WTC11 (cell line): ENCODE results near the gene CCDC3.

ENCODE experiments used
- ESRRA ChIP-seq: sonication (generic); formaldehyde crosslinking; IDR thresholded peaks from 2 replicates; pipeline ENCODE4 v1.8.1; 2022; ENCODE audit warnings: mild to moderate bottlenecking, missing genetic modification reagents, borderline replicate concordance
- ETV6 ChIP-seq: sonication (generic); formaldehyde crosslinking; IDR thresholded peaks from 2 replicates; pipeline ENCODE4 v1.8.1; 2022; ENCODE audit warnings: mild to moderate bottlenecking, missing genetic modification reagents
- JUN ChIP-seq: sonication (generic); formaldehyde crosslinking; IDR thresholded peaks from 2 replicates; pipeline ENCODE4 v1.8.0; 2023; ENCODE audit warnings: mild to moderate bottlenecking, missing genetic modification reagents
- NR3C1 ChIP-seq: sonication (generic); formaldehyde crosslinking; conservative IDR thresholded peaks from 2 replicates; pipeline ENCODE4 v1.8.1; 2023; ENCODE audit warnings: low read depth, mild to moderate bottlenecking, missing genetic modification reagents
- RELA ChIP-seq: sonication (generic); formaldehyde crosslinking; IDR thresholded peaks from 2 replicates; pipeline ENCODE4 v1.8.1; 2022; ENCODE audit warnings: missing genetic modification reagents, mild to moderate bottlenecking, borderline replicate concordance
- SOX15 ChIP-seq: fragments of 250-450 bp; sonication (Bioruptor Pico); IDR thresholded peaks from 2 replicates; pipeline ENCODE4 v1.9.0; 2021; ENCODE audit warnings: mild to moderate bottlenecking
- ZBTB21 ChIP-seq: sonication (generic); formaldehyde crosslinking; IDR thresholded peaks from 2 replicates; pipeline ENCODE4 v1.8.1; 2023; ENCODE audit warnings: mild to moderate bottlenecking, missing genetic modification reagents, borderline replicate concordance
- TF ChIP-seq, protein P1 (sequence below): sonication (generic); formaldehyde crosslinking; IDR thresholded peaks from 2 replicates; pipeline ENCODE4 v1.8.1; 2023; ENCODE audit warnings: mild to moderate bottlenecking, missing genetic modification reagents
- TF ChIP-seq, protein P2 (sequence below): fragments of 200-600 bp; IDR thresholded peaks from 2 replicates; pipeline ENCODE4 v1.8.0; 2022; ENCODE audit warnings: antibody characterized with exemption
- TF ChIP-seq, protein P3 (sequence below): sonication (generic); formaldehyde crosslinking; conservative IDR thresholded peaks from 2 replicates; pipeline ENCODE4 v1.8.1; 2022; ENCODE audit warnings: mild to moderate bottlenecking, missing genetic modification reagents

DNA sequence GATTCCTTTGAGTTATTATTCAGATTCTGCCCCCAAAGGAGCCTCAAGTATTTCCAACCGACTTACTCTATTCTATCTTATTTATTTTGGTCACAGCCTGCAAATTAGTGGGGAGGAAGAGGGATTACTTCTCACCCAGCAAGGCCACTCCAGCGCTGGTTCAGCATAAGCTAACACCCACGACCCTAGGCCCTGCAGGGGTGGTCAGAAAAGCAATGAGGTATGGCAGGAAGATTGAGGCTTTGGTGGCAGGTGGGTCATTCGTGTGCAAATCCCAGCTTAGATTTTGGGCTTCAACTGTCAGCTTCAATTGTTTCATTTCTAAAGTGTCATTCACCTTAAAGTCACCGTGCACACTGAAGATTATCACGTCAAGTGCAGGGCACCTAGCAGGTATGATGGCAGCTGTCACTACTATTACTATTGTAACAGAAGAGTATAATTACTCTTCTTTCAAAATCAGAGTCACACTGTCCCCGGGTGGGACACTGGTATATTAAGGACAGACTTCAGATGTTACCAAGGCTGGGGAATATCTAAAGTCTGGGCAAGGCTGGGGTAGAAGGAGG, 49.7 kb upstream of the CCDC3 start:
- TF ChIP-seq, protein P1, sequence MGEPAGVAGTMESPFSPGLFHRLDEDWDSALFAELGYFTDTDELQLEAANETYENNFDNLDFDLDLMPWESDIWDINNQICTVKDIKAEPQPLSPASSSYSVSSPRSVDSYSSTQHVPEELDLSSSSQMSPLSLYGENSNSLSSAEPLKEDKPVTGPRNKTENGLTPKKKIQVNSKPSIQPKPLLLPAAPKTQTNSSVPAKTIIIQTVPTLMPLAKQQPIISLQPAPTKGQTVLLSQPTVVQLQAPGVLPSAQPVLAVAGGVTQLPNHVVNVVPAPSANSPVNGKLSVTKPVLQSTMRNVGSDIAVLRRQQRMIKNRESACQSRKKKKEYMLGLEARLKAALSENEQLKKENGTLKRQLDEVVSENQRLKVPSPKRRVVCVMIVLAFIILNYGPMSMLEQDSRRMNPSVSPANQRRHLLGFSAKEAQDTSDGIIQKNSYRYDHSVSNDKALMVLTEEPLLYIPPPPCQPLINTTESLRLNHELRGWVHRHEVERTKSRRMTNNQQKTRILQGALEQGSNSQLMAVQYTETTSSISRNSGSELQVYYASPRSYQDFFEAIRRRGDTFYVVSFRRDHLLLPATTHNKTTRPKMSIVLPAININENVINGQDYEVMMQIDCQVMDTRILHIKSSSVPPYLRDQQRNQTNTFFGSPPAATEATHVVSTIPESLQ (CRISPR knock-in tag), result no peak
- TF ChIP-seq ZBTB21 (CRISPR knock-in tag), result no peak
- TF ChIP-seq JUN (CRISPR knock-in tag), result no peak
- TF ChIP-seq, protein P2, sequence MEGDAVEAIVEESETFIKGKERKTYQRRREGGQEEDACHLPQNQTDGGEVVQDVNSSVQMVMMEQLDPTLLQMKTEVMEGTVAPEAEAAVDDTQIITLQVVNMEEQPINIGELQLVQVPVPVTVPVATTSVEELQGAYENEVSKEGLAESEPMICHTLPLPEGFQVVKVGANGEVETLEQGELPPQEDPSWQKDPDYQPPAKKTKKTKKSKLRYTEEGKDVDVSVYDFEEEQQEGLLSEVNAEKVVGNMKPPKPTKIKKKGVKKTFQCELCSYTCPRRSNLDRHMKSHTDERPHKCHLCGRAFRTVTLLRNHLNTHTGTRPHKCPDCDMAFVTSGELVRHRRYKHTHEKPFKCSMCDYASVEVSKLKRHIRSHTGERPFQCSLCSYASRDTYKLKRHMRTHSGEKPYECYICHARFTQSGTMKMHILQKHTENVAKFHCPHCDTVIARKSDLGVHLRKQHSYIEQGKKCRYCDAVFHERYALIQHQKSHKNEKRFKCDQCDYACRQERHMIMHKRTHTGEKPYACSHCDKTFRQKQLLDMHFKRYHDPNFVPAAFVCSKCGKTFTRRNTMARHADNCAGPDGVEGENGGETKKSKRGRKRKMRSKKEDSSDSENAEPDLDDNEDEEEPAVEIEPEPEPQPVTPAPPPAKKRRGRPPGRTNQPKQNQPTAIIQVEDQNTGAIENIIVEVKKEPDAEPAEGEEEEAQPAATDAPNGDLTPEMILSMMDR, result no peak
- no peak for TF ChIP-seq ETV6 (CRISPR knock-in tag)
- TF ChIP-seq, protein P3, sequence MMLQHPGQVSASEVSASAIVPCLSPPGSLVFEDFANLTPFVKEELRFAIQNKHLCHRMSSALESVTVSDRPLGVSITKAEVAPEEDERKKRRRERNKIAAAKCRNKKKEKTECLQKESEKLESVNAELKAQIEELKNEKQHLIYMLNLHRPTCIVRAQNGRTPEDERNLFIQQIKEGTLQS (CRISPR knock-in tag), result no peak
- no peak for TF ChIP-seq ESRRA (CRISPR knock-in tag)
- no peak for TF ChIP-seq RELA (CRISPR knock-in tag)
- TF ChIP-seq SOX15 (CRISPR knock-in tag), result no peak
- no peak for TF ChIP-seq NR3C1
